ENCODE results near the gene PMPCA.

PMPCA gene

GRCh38 chr9:136470356-136470755 is 59.9 kb downstream of the PMPCA start:
- peaks cover 100% of the 10 kb centered on the region for H3K36me3 ChIP-seq (ENCODE audit: insufficient read depth, low read length)

GRCh38 chr9:136470792-136471469 is 60.5 kb downstream of the PMPCA start:
- no peaks in the 10 kb centered on the region for H3K9me3 ChIP-seq (ENCODE audit: insufficient read depth, low read depth, low read length)
- WGBS, result 95% methylated on average over 12 of the region's 12 CpGs
- H3K4me3 ChIP-seq (ENCODE audit: low read length), result no peak overlapping the region
- H3K9ac ChIP-seq (ENCODE audit: low read depth, low read length), result no peak overlapping the region
- no peaks in the 10 kb centered on the region for H3K27me3 ChIP-seq (ENCODE audit: insufficient read depth, low read length)
- peaks cover 100% of the 10 kb centered on the region for H3K36me3 ChIP-seq (ENCODE audit: insufficient read depth, low read length)
- H3K27ac ChIP-seq (ENCODE audit: low read depth, low read length), result no peak overlapping the region
- H3K4me1 ChIP-seq (ENCODE audit: insufficient read depth, low read length), result no peaks in the 10 kb centered on the region

More at GRCh38 chr9:136470356-136470755, 59.9 kb downstream of the PMPCA start:
- no peaks in the 10 kb centered on the region for H3K9me3 ChIP-seq (ENCODE audit: insufficient read depth, low read depth, low read length)
- WGBS, result 95% methylated on average over 11 of the region's 11 CpGs
- no peak overlapping the region for H3K9ac ChIP-seq (ENCODE audit: low read depth, low read length)
- no peak overlapping the region for H3K4me3 ChIP-seq (ENCODE audit: low read length)
- H3K27me3 ChIP-seq (ENCODE audit: insufficient read depth, low read length), result no peaks in the 10 kb centered on the region
- no peak overlapping the region for H3K27ac ChIP-seq (ENCODE audit: low read depth, low read length)
- H3K4me1 ChIP-seq (ENCODE audit: insufficient read depth, low read length), result no peaks in the 10 kb centered on the region

GRCh38 chr9:136471802-136472487 is 61.5 kb downstream of the PMPCA start:
- H3K36me3 ChIP-seq (ENCODE audit: insufficient read depth, low read length), result peaks cover 100% of the 10 kb centered on the region
- H3K4me1 ChIP-seq (ENCODE audit: insufficient read depth, low read length), result no peaks in the 10 kb centered on the region
- no peak overlapping the region for H3K9ac ChIP-seq (ENCODE audit: low read depth, low read length)
- no peaks in the 10 kb centered on the region for H3K27me3 ChIP-seq (ENCODE audit: insufficient read depth, low read length)
- H3K4me3 ChIP-seq (ENCODE audit: low read length), result no peak overlapping the region
- 95% methylated on average over 19 of the region's 19 CpGs for WGBS
- no peak overlapping the region for H3K27ac ChIP-seq (ENCODE audit: low read depth, low read length)
- no peaks in the 10 kb centered on the region for H3K9me3 ChIP-seq (ENCODE audit: insufficient read depth, low read depth, low read length)

- Histone ChIP-seq H3K36me3 (ENCODE audit: insufficient read depth, low read length) (peaks cover 100% of the 10 kb centered on the region), H3K4me3 (ENCODE audit: low read length) (no peak overlapping the region), H3K27ac (ENCODE audit: low read depth, low read length) (no peak overlapping the region), H3K4me1 (ENCODE audit: insufficient read depth, low read length) (no peaks in the 10 kb centered on the region), H3K9ac (ENCODE audit: low read depth, low read length) (no peak overlapping the region), H3K27me3 (ENCODE audit: insufficient read depth, low read length) (no peaks in the 10 kb centered on the region), H3K9me3 (ENCODE audit: insufficient read depth, low read depth, low read length) (no peaks in the 10 kb centered on the region)
- 94% methylated on average over 28 of the region's 28 CpGs for WGBS
Observed at GRCh38 chr9:136472640-136473353, 62.3 kb downstream of the PMPCA start.

- H3K4me1 ChIP-seq (ENCODE audit: insufficient read depth, low read length), result no peaks in the 10 kb centered on the region
- no peaks in the 10 kb centered on the region for H3K27me3 ChIP-seq (ENCODE audit: insufficient read depth, low read length)
- 95% methylated on average over 14 of the region's 14 CpGs for WGBS
- H3K9me3 ChIP-seq (ENCODE audit: insufficient read depth, low read depth, low read length), result no peaks in the 10 kb centered on the region
- H3K36me3 ChIP-seq (ENCODE audit: insufficient read depth, low read length), result peaks cover 98% of the 10 kb centered on the region
- no peak overlapping the region for H3K27ac ChIP-seq (ENCODE audit: low read depth, low read length)
- H3K9ac ChIP-seq (ENCODE audit: low read depth, low read length), result no peak overlapping the region
- no peak overlapping the region for H3K4me3 ChIP-seq (ENCODE audit: low read length)
Observed at GRCh38 chr9:136473354-136473721, 62.9 kb downstream of the PMPCA start.

All from HUES64 (cell line).